HFFc6 (cell line): ENCODE data around the gene NAT14. TPM values are rescaled to one million over a fixed set of nuclear protein-coding genes. Genes with fewer than 3 reads are reported as not detected.
A peak's percentile ranks its signal among the peaks of the same experiment; 100 is the strongest.

ENCODE experiments used
- DNase-seq: peaks from one replicate; pipeline ENCODE4 v3.0.0-alpha.2; 2018
- H3K27ac Mint-ChIP-seq: 2 replicates; pipeline ENCODE4 v1.8.0; 2020; ENCODE audit warnings: mild to moderate bottlenecking, mixed read lengths
- H3K27me3 Mint-ChIP-seq: 2 replicates; pipeline ENCODE4 v1.8.0; 2021; ENCODE audit warnings: mild to moderate bottlenecking, moderate library complexity, mixed read lengths; ENCODE audit not compliant: insufficient read depth
- H3K36me3 Mint-ChIP-seq: 2 replicates; pipeline ENCODE4 v1.8.0; 2021; ENCODE audit warnings: low read depth, mixed read lengths
- H3K4me1 Mint-ChIP-seq: 2 replicates; pipeline ENCODE4 v1.8.0; 2020; ENCODE audit warnings: low read depth, mixed read lengths
- H3K4me3 Mint-ChIP-seq: 2 replicates; pipeline ENCODE4 v1.8.0; 2020; ENCODE audit warnings: mild to moderate bottlenecking, moderate library complexity, mixed read lengths
- H3K9me3 Mint-ChIP-seq: 2 replicates; pipeline ENCODE4 v1.8.0; 2020; ENCODE audit warnings: mild to moderate bottlenecking, mixed read lengths
- CTCF ChIP-seq: fragments of 200-600 bp; sonication (generic); IDR thresholded peaks from 2 replicates; pipeline ENCODE4 v1.5.0; 2021; ENCODE audit warnings: antibody characterized with exemption, mild to moderate bottlenecking
- total RNA-seq, 6 experiments: library from RNA; stranded (reverse); fragmentation: NEBNext Ultra II Directional; extraction: Animal tissue kit (Norgen Biotek cat#: 25700); gene quantifications; 2 replicates in 1 of 6; 3 replicates in 5 of 6; pipeline ENCODE4 v1.2.3, GENCODE V29; 2021

NAT14 gene
- total RNA-seq, 6 experiments from 2014 or later: 53.3 to 72.0 (median 61.3) TPM

- no peak overlapping the region for H3K4me3 Mint-ChIP-seq
- no peak for TF ChIP-seq CTCF
- peaks cover 45% of the 10 kb centered on the region for H3K4me1 Mint-ChIP-seq
- no peaks in the 10 kb centered on the region for H3K9me3 Mint-ChIP-seq
- DNase-seq: no peak
- H3K36me3 Mint-ChIP-seq: peaks cover 27% of the 10 kb centered on the region; the same call in 1 of the 2 replicates
- H3K27me3 Mint-ChIP-seq: peaks cover 3% of the 10 kb centered on the region
- peak overlapping the region; percentile 49; the same call in 1 of the 2 replicates for H3K27ac Mint-ChIP-seq
These were observed 12.8 kb downstream of the NAT14 start for GRCh38 chr19:55497763-55498162.

- no peak for DNase-seq
- Mint-ChIP-seq H3K9me3 (no peaks in the 10 kb centered on the region), H3K4me3 (no peak overlapping the region), H3K36me3 (peaks cover 32% of the 10 kb centered on the region), H3K27ac (no peak overlapping the region; the same call in 1 of the 2 replicates), H3K27me3 (peaks cover 6% of the 10 kb centered on the region), H3K4me1 (peaks cover 39% of the 10 kb centered on the region)
- no peak for TF ChIP-seq CTCF
These were observed 13.4 kb downstream of the NAT14 start for GRCh38 chr19:55498246-55498840.

- no peak for TF ChIP-seq CTCF
- H3K36me3 Mint-ChIP-seq: peaks cover 36% of the 10 kb centered on the region
- peaks cover 34% of the 10 kb centered on the region for H3K4me1 Mint-ChIP-seq
- no peaks in the 10 kb centered on the region for H3K9me3 Mint-ChIP-seq
- no peak overlapping the region for H3K27ac Mint-ChIP-seq
- no peak overlapping the region for H3K4me3 Mint-ChIP-seq
- no peak for DNase-seq
- peaks cover 11% of the 10 kb centered on the region for H3K27me3 Mint-ChIP-seq
These were observed 15.5 kb downstream of the NAT14 start for GRCh38 chr19:55500368-55500952.

GRCh38 chr19:55502197-55502952, 17.4 kb downstream of the NAT14 start:
- Mint-ChIP-seq H3K4me1 (peaks cover 18% of the 10 kb centered on the region; the same call in 1 of the 2 replicates), H3K36me3 (peaks cover 28% of the 10 kb centered on the region), H3K27me3 (peaks cover 8% of the 10 kb centered on the region), H3K4me3 (no peak overlapping the region), H3K9me3 (no peaks in the 10 kb centered on the region), H3K27ac (peak overlapping the region; percentile 6; the same call in 1 of the 2 replicates)
- TF ChIP-seq CTCF: no peak
- DNase-seq: no peak

- Mint-ChIP-seq H3K27ac (no peak overlapping the region; the same call in 1 of the 2 replicates), H3K4me1 (peaks cover 15% of the 10 kb centered on the region; the same call in 1 of the 2 replicates), H3K9me3 (no peaks in the 10 kb centered on the region), H3K36me3 (peaks cover 34% of the 10 kb centered on the region), H3K4me3 (peak overlapping the region; percentile 32; the same call in 1 of the 2 replicates), H3K27me3 (peaks cover 8% of the 10 kb centered on the region)
- no peak for TF ChIP-seq CTCF
- DNase-seq: no peak
These were observed 18.1 kb downstream of the NAT14 start for GRCh38 chr19:55503157-55503501.
